GM12878 (cell line): Measurements from ENCODE around the gene EP400. TPM values are rescaled to one million over a fixed set of nuclear protein-coding genes. Genes with fewer than 3 reads are reported as not detected.

Source experiments
- ATAC-seq: fragments of 200-7000 bp; cut with Tn5 transposase; 3 replicates; pipeline ENCODE4 v1.9.1; 2020; ENCODE audit warnings: mild to moderate bottlenecking, moderate library complexity
- BruUV-seq: library from RNA; stranded (reverse); fragments of 400-500 nt; replicated peaks from 2 replicates; lab custom pipeline; 2021; lab: Mats Ljungman, UMichigan
- CTCF ChIA-PET: fragments of 300-600 bp; sonication (Branson Sonifier 250); formaldehyde crosslinking; extraction: SDS; loops from one replicate; lab custom pipeline; 2021; ENCODE audit warnings: inconsistent platforms; lab: Yijun Ruan, JAX
- POLR2A ChIA-PET: fragments of 350-600 bp; formaldehyde crosslinking; extraction: SDS; loops from one replicate; lab custom pipeline; 2021; ENCODE audit warnings: inconsistent platforms; lab: Charles Lee
- RAD21 ChIA-PET: fragments of 300-600 bp; sonication (Branson Sonifier 250); formaldehyde crosslinking; loops from one replicate; lab custom pipeline; 2023; ENCODE audit warnings: antibody characterized with exemption; ENCODE audit not compliant: unreplicated experiment; lab: Charles Lee
- SMC1A ChIA-PET: fragments of 300-600 bp; sonication (Branson Sonifier 250); formaldehyde crosslinking; loops from one replicate; lab custom pipeline; 2023; ENCODE audit not compliant: unreplicated experiment, uncharacterized antibody; lab: Charles Lee
- DNase-seq: peaks from one replicate; pipeline ENCODE4 v3.0.0-alpha.2; 2011; ENCODE audit warnings: low read depth, low spot score
- FAIRE-seq: peaks from 3 replicates; lab custom pipeline; 2011; peaks lifted over from hg19 to GRCh38; lab: Jason Lieb, UNC
- H2AFZ ChIP-seq: 2 replicates; pipeline ENCODE4 v1.6.0; 2011; ENCODE audit warnings: low read depth, low read length, control low read depth; ENCODE audit not compliant: control insufficient read depth
- H3K27ac ChIP-seq: 2 replicates; pipeline ENCODE4 v1.5.1; 2011; ENCODE audit warnings: control low read depth; ENCODE audit not compliant: control insufficient read depth, insufficient read depth
- H3K27me3 ChIP-seq, 2 experiments: replicated peaks in 1 of 2; 2 replicates each; pipeline versions ENCODE4 v1.6.0 to v1.6.1; 2011; ENCODE audit warnings: low read length in 1 of 2; ENCODE audit not compliant: control insufficient read depth in 2 of 2, insufficient read depth in 2 of 2
- H3K36me3 ChIP-seq, 2 experiments: 2 replicates each; pipeline ENCODE4 v1.5.1; 2011; ENCODE audit warnings: low read length in 1 of 2; ENCODE audit not compliant: control insufficient read depth in 2 of 2, insufficient read depth in 2 of 2
- H3K4me1 ChIP-seq: 2 replicates; pipeline ENCODE4 v1.6.1; 2011; ENCODE audit warnings: mild to moderate bottlenecking, low read length, moderate library complexity, mixed read lengths; ENCODE audit not compliant: control insufficient read depth, insufficient read depth
- H3K4me2 ChIP-seq: 2 replicates; pipeline ENCODE4 v1.6.0; 2011; ENCODE audit warnings: control low read depth; ENCODE audit not compliant: control insufficient read depth, insufficient read depth
- H3K4me3 ChIP-seq: fragments of 200-600 bp; sonication (generic); 2 replicates; pipeline ENCODE4 v1.5.1; 2016
- H3K79me2 ChIP-seq: 2 replicates; pipeline ENCODE4 v1.6.0; 2011; ENCODE audit warnings: low read length; ENCODE audit not compliant: control insufficient read depth, insufficient read depth
- H3K9ac ChIP-seq: 2 replicates; pipeline ENCODE4 v1.8.0; 2011; ENCODE audit warnings: low read length, control low read depth, mixed read lengths; ENCODE audit not compliant: control insufficient read depth, insufficient read depth
- H3K9me3 ChIP-seq: replicated peaks from 3 replicates; pipeline ENCODE4 v1.5.1; 2011; ENCODE audit warnings: mild to moderate bottlenecking, low read length; ENCODE audit not compliant: control insufficient read depth, insufficient read depth
- H4K20me1 ChIP-seq: 2 replicates; pipeline ENCODE4 v1.6.0; 2011; ENCODE audit not compliant: control insufficient read depth, insufficient read depth
- CREB1 ChIP-seq: IDR thresholded peaks from 2 replicates; pipeline ENCODE4 v1.6.1; 2012; ENCODE audit warnings: low read depth, mild to moderate bottlenecking, inconsistent platforms
- CREM ChIP-seq: IDR thresholded peaks from 2 replicates; pipeline ENCODE4 v1.6.1; 2014; ENCODE audit warnings: antibody characterized with exemption, low read depth
- FOS ChIP-seq: IDR thresholded peaks from 3 replicates; pipeline ENCODE4 v1.6.1; 2011; ENCODE audit warnings: borderline replicate concordance; ENCODE audit not compliant: insufficient read length; ENCODE audit errors: extremely low read depth
- HDGF ChIP-seq: fragments of 450-650 bp; IDR thresholded peaks from 2 replicates; pipeline ENCODE4 v1.6.1; 2016; ENCODE audit warnings: antibody characterized with exemption
- MYC ChIP-seq: IDR thresholded peaks from 2 replicates; pipeline ENCODE4 v1.6.1; 2011; ENCODE audit warnings: mild to moderate bottlenecking, low read length, moderate library complexity, inconsistent platforms; ENCODE audit not compliant: insufficient read depth, insufficient replicate concordance, insufficient read length, severe bottlenecking
- RAD21 ChIP-seq: IDR thresholded peaks from 2 replicates; pipeline ENCODE4 v1.6.1; 2011; ENCODE audit warnings: mild to moderate bottlenecking, low read depth, low read length, moderate library complexity; ENCODE audit not compliant: insufficient read depth
- RAD51 ChIP-seq: fragments of 450-650 bp; IDR thresholded peaks from 2 replicates; pipeline ENCODE4 v1.6.1; 2016; ENCODE audit warnings: moderate library complexity, mild to moderate bottlenecking, inconsistent platforms
- SP1 ChIP-seq: IDR thresholded peaks from one replicate; pipeline ENCODE4 v1.6.1; 2011; ENCODE audit warnings: low read depth, low read length
- SREBF1 ChIP-seq: IDR thresholded peaks from 2 replicates; pipeline ENCODE4 v1.6.1; 2012; ENCODE audit warnings: mild to moderate bottlenecking, low read length
- TCF3 ChIP-seq: IDR thresholded peaks from 2 replicates; pipeline ENCODE4 v1.6.1; 2012; ENCODE audit warnings: low read depth, mild to moderate bottlenecking, low read length, borderline replicate concordance; ENCODE audit not compliant: insufficient read depth
- WGBS: methylation state at CpG from one replicate; pipeline ENCODE4 v1.1.6; 2016; ENCODE audit warnings: low lambda C conversion rate; ENCODE audit not compliant: insufficient replicate concordance, insufficient coverage; ENCODE audit errors: missing lambda C conversion rate; 5-methylcytosine and 5-hydroxymethylcytosine counted together
- in situ Hi-C: fragments of 300-500 bp; cut with MboI; formaldehyde crosslinking; loops from 9 replicates; pipeline ENCODE4 v1.14.3; 2018; ENCODE audit warnings: mixed read lengths
- intact Hi-C: fragments of 100-400 bp; cut with micrococcal nuclease; formaldehyde crosslinking; loops from one replicate; pipeline ENCODE4 v1.14.2; 2022; ENCODE audit not compliant: unreplicated experiment
- polyA plus RNA-seq, 11 experiments: library from polyadenylated mRNA; depleted of rRNA in 4 of 11; unstranded in 6 of 11; stranded (reverse) in 5 of 11; fragments of >200 nt; fragmentation: Nextera tagmentation in 4 of 11; fragmentation: Illumina TruSeq in 1 of 11; extraction: Ambion mirVana in 4 of 11; extraction: Trizol in 1 of 11; gene quantifications; 1 replicate in 1 of 11; 2 replicates in 10 of 11; pipeline versions ENCODE4 v1.2.1 to v1.2.3, GENCODE V29; 2011 to 2016; ENCODE audit warnings: inconsistent platforms in 2 of 11, missing spikeins in 2 of 11, low read depth in 1 of 11
- total RNA-seq, 4 experiments: library from RNA; depleted of rRNA in 3 of 4; stranded (reverse); fragments of >200 nt in 3 of 4; fragmentation: Illumina TruSeq in 1 of 4; extraction: Trizol in 1 of 4; gene quantifications; 2 replicates each; pipeline versions ENCODE4 v1.2.1 to v1.2.3, GENCODE V29; 2013 to 2021
- TF ChIP-seq, protein P1 (sequence below): fragments of 450-650 bp; IDR thresholded peaks from 2 replicates; pipeline ENCODE4 v1.6.1; 2017; ENCODE audit warnings: mild to moderate bottlenecking, moderate library complexity
- TF ChIP-seq, protein P2 (sequence below): IDR thresholded peaks from 2 replicates; pipeline ENCODE4 v1.6.1; 2012; ENCODE audit warnings: low read depth, low read length, improper control_type of control experiment
- TF ChIP-seq, protein P3 (sequence below): IDR thresholded peaks from 2 replicates; pipeline ENCODE4 v1.6.1; 2011; ENCODE audit warnings: low read depth, low read length, improper control_type of control experiment, borderline replicate concordance
- TF ChIP-seq, protein P4 (sequence below): fragments of 450-650 bp; IDR thresholded peaks from 2 replicates; pipeline ENCODE4 v1.6.1; 2016; ENCODE audit warnings: mild to moderate bottlenecking, moderate library complexity, borderline replicate concordance

The EP400 gene
- total and polyA plus RNA-seq, 10 of the 15 experiments (the other 5 are each of a cell fraction or from before 2014, with no cell fraction given): 3.8 to 44.2 (median 8.4) TPM

DNA sequence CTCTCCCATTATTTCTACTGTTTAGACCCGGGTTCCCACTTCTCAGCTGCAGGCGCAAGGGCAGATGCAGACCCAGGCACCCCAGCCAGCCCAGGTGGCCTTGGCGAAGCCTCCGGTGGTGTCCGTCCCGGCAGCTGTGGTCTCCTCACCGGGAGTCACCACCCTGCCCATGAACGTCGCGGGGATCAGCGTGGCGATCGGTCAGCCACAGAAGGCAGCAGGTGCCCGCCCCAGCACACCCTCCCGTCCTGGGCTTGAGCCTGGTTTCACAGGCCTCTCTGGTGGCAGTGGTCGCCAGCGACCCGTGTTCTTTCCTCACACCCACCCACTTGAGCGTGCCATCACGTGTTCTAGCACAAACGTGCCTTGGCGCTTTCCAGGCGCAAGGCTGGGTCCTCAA is 117.0 kb downstream of the EP400 start:
- Histone ChIP-seq H3K79me2 (no peaks in the 10 kb centered on the region), H3K9ac (no peak overlapping the region), H3K4me3 (no peak overlapping the region), H3K9me3 (no peaks in the 10 kb centered on the region), H3K36me3 (peaks cover 20 to 27% of the 10 kb centered on the region in 2 experiments), H4K20me1 (no peaks in the 10 kb centered on the region), H3K27ac (peak overlapping the region; percentile 67), H3K27me3 (no peaks in the 10 kb centered on the region), H3K4me2 (peak overlapping the region; percentile 31; the same call in 1 of the 2 replicates), H3K4me1 (peaks cover 46% of the 10 kb centered on the region), H2AFZ (no peak overlapping the region)
- CTCF ChIA-PET: interaction anchor here (1.0 to 1.2 kb wide), 2 partner anchors 10 to 20 kb away, joined by 3 read pairs; no protein-coding TSS in a partner anchor
- 94% methylated on average over 16 of the region's 23 CpGs for WGBS
- intact Hi-C loops: no loop called here
- DNase-seq (no peak), ATAC-seq (no peak), FAIRE-seq (no peak)
- RAD21 ChIA-PET: no interaction called here
- in situ Hi-C loops: no loop called here
- no TSS peak for BruUV-seq
- SMC1A ChIA-PET: no interaction called here
- POLR2A ChIA-PET: no interaction called here
- TF ChIP-seq TCF3 (no peak), HDGF (no peak), CREM (no peak), RAD21 (no peak), SREBF1 (no peak), MYC (no peak), SP1 (no peak), FOS (no peak), RAD51 (no peak), CREB1 (no peak)
- TF ChIP-seq, protein P1, sequence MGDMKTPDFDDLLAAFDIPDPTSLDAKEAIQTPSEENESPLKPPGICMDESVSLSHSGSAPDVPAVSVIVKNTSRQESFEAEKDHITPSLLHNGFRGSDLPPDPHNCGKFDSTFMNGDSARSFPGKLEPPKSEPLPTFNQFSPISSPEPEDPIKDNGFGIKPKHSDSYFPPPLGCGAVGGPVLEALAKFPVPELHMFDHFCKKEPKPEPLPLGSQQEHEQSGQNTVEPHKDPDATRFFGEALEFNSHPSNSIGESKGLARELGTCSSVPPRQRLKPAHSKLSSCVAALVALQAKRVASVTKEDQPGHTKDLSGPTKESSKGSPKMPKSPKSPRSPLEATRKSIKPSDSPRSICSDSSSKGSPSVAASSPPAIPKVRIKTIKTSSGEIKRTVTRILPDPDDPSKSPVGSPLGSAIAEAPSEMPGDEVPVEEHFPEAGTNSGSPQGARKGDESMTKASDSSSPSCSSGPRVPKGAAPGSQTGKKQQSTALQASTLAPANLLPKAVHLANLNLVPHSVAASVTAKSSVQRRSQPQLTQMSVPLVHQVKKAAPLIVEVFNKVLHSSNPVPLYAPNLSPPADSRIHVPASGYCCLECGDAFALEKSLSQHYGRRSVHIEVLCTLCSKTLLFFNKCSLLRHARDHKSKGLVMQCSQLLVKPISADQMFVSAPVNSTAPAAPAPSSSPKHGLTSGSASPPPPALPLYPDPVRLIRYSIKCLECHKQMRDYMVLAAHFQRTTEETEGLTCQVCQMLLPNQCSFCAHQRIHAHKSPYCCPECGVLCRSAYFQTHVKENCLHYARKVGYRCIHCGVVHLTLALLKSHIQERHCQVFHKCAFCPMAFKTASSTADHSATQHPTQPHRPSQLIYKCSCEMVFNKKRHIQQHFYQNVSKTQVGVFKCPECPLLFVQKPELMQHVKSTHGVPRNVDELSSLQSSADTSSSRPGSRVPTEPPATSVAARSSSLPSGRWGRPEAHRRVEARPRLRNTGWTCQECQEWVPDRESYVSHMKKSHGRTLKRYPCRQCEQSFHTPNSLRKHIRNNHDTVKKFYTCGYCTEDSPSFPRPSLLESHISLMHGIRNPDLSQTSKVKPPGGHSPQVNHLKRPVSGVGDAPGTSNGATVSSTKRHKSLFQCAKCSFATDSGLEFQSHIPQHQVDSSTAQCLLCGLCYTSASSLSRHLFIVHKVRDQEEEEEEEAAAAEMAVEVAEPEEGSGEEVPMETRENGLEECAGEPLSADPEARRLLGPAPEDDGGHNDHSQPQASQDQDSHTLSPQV: no peak
- TF ChIP-seq, protein P2, sequence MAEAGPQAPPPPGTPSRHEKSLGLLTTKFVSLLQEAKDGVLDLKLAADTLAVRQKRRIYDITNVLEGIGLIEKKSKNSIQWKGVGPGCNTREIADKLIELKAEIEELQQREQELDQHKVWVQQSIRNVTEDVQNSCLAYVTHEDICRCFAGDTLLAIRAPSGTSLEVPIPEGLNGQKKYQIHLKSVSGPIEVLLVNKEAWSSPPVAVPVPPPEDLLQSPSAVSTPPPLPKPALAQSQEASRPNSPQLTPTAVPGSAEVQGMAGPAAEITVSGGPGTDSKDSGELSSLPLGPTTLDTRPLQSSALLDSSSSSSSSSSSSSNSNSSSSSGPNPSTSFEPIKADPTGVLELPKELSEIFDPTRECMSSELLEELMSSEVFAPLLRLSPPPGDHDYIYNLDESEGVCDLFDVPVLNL: no peak
- TF ChIP-seq, protein P3, sequence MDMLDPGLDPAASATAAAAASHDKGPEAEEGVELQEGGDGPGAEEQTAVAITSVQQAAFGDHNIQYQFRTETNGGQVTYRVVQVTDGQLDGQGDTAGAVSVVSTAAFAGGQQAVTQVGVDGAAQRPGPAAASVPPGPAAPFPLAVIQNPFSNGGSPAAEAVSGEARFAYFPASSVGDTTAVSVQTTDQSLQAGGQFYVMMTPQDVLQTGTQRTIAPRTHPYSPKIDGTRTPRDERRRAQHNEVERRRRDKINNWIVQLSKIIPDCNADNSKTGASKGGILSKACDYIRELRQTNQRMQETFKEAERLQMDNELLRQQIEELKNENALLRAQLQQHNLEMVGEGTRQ: no peak
- TF ChIP-seq, protein P4, sequence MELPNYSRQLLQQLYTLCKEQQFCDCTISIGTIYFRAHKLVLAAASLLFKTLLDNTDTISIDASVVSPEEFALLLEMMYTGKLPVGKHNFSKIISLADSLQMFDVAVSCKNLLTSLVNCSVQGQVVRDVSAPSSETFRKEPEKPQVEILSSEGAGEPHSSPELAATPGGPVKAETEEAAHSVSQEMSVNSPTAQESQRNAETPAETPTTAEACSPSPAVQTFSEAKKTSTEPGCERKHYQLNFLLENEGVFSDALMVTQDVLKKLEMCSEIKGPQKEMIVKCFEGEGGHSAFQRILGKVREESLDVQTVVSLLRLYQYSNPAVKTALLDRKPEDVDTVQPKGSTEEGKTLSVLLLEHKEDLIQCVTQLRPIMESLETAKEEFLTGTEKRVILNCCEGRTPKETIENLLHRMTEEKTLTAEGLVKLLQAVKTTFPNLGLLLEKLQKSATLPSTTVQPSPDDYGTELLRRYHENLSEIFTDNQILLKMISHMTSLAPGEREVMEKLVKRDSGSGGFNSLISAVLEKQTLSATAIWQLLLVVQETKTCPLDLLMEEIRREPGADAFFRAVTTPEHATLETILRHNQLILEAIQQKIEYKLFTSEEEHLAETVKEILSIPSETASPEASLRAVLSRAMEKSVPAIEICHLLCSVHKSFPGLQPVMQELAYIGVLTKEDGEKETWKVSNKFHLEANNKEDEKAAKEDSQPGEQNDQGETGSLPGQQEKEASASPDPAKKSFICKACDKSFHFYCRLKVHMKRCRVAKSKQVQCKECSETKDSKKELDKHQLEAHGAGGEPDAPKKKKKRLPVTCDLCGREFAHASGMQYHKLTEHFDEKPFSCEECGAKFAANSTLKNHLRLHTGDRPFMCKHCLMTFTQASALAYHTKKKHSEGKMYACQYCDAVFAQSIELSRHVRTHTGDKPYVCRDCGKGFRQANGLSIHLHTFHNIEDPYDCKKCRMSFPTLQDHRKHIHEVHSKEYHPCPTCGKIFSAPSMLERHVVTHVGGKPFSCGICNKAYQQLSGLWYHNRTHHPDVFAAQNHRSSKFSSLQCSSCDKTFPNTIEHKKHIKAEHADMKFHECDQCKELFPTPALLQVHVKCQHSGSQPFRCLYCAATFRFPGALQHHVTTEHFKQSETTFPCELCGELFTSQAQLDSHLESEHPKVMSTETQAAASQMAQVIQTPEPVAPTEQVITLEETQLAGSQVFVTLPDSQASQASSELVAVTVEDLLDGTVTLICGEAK: no peak
